CD14-positive monocyte (primary cell): ENCODE data around the gene PALM2AKAP2. TPM values are rescaled to one million over a fixed set of nuclear protein-coding genes. Genes with fewer than 3 reads are reported as not detected.

Experiments
- DNase-seq, 3 donors: peaks; one replicate each; pipeline ENCODE4 v3.0.0-alpha.2; 2011 to 2022
- H2AFZ ChIP-seq: 2 replicates; pipeline ENCODE4 v1.6.0; 2012; ENCODE audit warnings: mild to moderate bottlenecking, low read depth, low read length, inconsistent platforms; ENCODE audit not compliant: insufficient read depth, poor library complexity, severe bottlenecking
- H3K27ac ChIP-seq, 2 donors: 1 replicate in 1 of 2; 2 replicates in 1 of 2; pipeline ENCODE4 v1.5.1; 2012 to 2013; ENCODE audit warnings: low read length in 2 of 2, control low read depth in 1 of 2, inconsistent platforms in 1 of 2, low read depth in 1 of 2, mild to moderate bottlenecking in 1 of 2
- H3K27me3 ChIP-seq, 2 donors: one replicate each; pipeline versions ENCODE4 v1.6.0 to v1.6.1; 2011 to 2013; ENCODE audit warnings: low read length in 2 of 2; ENCODE audit not compliant: control insufficient read depth in 2 of 2, insufficient read depth in 2 of 2
- H3K36me3 ChIP-seq, 2 donors: replicated peaks in 1 of 2; 1 replicate in 1 of 2; 2 replicates in 1 of 2; pipeline versions ENCODE4 v1.5.1 to v1.6.1; 2012 to 2013; ENCODE audit warnings: low read length in 2 of 2, control low read depth in 1 of 2, inconsistent platforms in 1 of 2, mild to moderate bottlenecking in 1 of 2; ENCODE audit not compliant: insufficient read depth in 2 of 2, control insufficient read depth in 1 of 2
- H3K4me1 ChIP-seq, 2 donors: 1 replicate in 1 of 2; 2 replicates in 1 of 2; pipeline versions ENCODE4 v1.5.1 to v1.6.1; 2012 to 2013; ENCODE audit warnings: low read length in 2 of 2, control low read depth in 1 of 2, inconsistent platforms in 1 of 2, mild to moderate bottlenecking in 1 of 2, moderate library complexity in 1 of 2; ENCODE audit not compliant: insufficient read depth in 2 of 2, control insufficient read depth in 1 of 2
- H3K4me2 ChIP-seq: replicated peaks from 2 replicates; pipeline ENCODE3; 2012; ENCODE audit warnings: low read length, moderate library complexity, mild to moderate bottlenecking; ENCODE audit not compliant: poor library complexity, severe bottlenecking; ENCODE audit errors: extremely low read depth
- H3K4me3 ChIP-seq, 3 experiments: fragments of 200-600 bp in 1 of 3; sonication (generic) in 1 of 3; replicated peaks in 1 of 3; 1 replicate in 2 of 3; 2 replicates in 1 of 3; pipeline ENCODE4 v1.5.1; 2011 to 2013; ENCODE audit warnings: low read length in 3 of 3, mild to moderate bottlenecking in 3 of 3, control low read depth in 2 of 3, low read depth in 2 of 3, inconsistent platforms in 1 of 3, moderate library complexity in 1 of 3
- H3K79me2 ChIP-seq: 2 replicates; pipeline ENCODE4 v1.6.0; 2012; ENCODE audit warnings: mild to moderate bottlenecking, control low read depth, inconsistent platforms, low read length, moderate library complexity; ENCODE audit not compliant: insufficient read depth
- H3K9ac ChIP-seq: 2 replicates; pipeline ENCODE4 v1.6.0; 2017; ENCODE audit warnings: low read length, mild to moderate bottlenecking; ENCODE audit not compliant: insufficient read depth, poor library complexity, severe bottlenecking
- H3K9me3 ChIP-seq, 2 donors: replicated peaks in 1 of 2; 1 replicate in 1 of 2; 2 replicates in 1 of 2; pipeline versions ENCODE4 v1.5.1 to v1.6.1; 2012 to 2013; ENCODE audit warnings: low read length in 2 of 2, control low read depth in 1 of 2; ENCODE audit not compliant: control insufficient read depth in 1 of 2, insufficient read depth in 1 of 2
- H4K20me1 ChIP-seq: 2 replicates; pipeline ENCODE4 v1.6.0; 2012; ENCODE audit warnings: mild to moderate bottlenecking, low read length, control low read depth, moderate library complexity; ENCODE audit not compliant: insufficient read depth
- H3K27ac Mint-ChIP-seq, 7 donors: one replicate each; pipeline ENCODE4 v1.8.0; 2020; ENCODE audit warnings: mild to moderate bottlenecking in 7 of 7, mixed read lengths in 7 of 7, moderate library complexity in 6 of 7, inconsistent platforms in 2 of 7
- H3K27me3 Mint-ChIP-seq, 3 donors: one replicate each; pipeline ENCODE4 v1.8.0; 2021 to 2022; ENCODE audit warnings: low read depth in 3 of 3, mild to moderate bottlenecking in 3 of 3, mixed read lengths in 3 of 3, moderate library complexity in 3 of 3, inconsistent platforms in 1 of 3
- H3K36me3 Mint-ChIP-seq, 2 donors: one replicate each; pipeline ENCODE4 v1.8.0; 2020; ENCODE audit warnings: mixed read lengths in 2 of 2, inconsistent platforms in 1 of 2, mild to moderate bottlenecking in 1 of 2
- H3K4me1 Mint-ChIP-seq: one replicate; pipeline ENCODE4 v1.8.0; 2020; ENCODE audit warnings: mild to moderate bottlenecking, mixed read lengths
- H3K4me3 Mint-ChIP-seq, 2 donors: one replicate each; pipeline ENCODE4 v1.8.0; 2020; ENCODE audit warnings: mild to moderate bottlenecking in 2 of 2, mixed read lengths in 2 of 2, moderate library complexity in 1 of 2
- H3K9me3 Mint-ChIP-seq, 7 donors: one replicate each; pipeline ENCODE4 v1.8.0; 2020 to 2022; ENCODE audit warnings: mixed read lengths in 7 of 7, mild to moderate bottlenecking in 6 of 7, moderate library complexity in 6 of 7, inconsistent platforms in 2 of 7
- CTCF ChIP-seq: fragments of 200-600 bp; IDR thresholded peaks from one replicate; pipeline ENCODE4 v1.8.0; 2022; ENCODE audit warnings: antibody characterized with exemption, mild to moderate bottlenecking
- WGBS: methylation state at CpG from one replicate; pipeline ENCODE4 v1.1.5; 2013; ENCODE audit warnings: missing lambda C conversion rate; ENCODE audit not compliant: insufficient coverage; 5-methylcytosine and 5-hydroxymethylcytosine counted together
- intact Hi-C, 2 donors: fragments of 100-400 bp; cut with micrococcal nuclease; formaldehyde crosslinking; loops; one replicate each; pipeline versions ENCODE4 v1.15.0 to v1.15.1; 2023
- polyA plus RNA-seq, 3 donors: library from polyadenylated mRNA; depleted of rRNA in 1 of 3; unstranded in 2 of 3; stranded (reverse) in 1 of 3; fragments of 300-500 nt in 2 of 3; fragments of >200 nt in 1 of 3; fragmentation: Illumina TruSeq in 2 of 3; gene quantifications; 1 replicate in 2 of 3; 2 replicates in 1 of 3; pipeline ENCODE4 v1.2.3, GENCODE V29; 2012 to 2021

Gene PALM2AKAP2
- polyA plus RNA-seq, 3 donors: not detected

GRCh38 chr9:109813829-109814228 lies 33.8 kb downstream of the PALM2AKAP2 start:
- Histone ChIP-seq H3K79me2 (no peaks in the 10 kb centered on the region), H3K27me3 (peaks cover 0 to 11% of the 10 kb centered on the region in 2 donors), H3K9me3 (peaks cover 0 to under 1% of the 10 kb centered on the region in 2 donors), H4K20me1 (no peaks in the 10 kb centered on the region), H2AFZ (no peak overlapping the region), H3K4me1 (no peaks in the 10 kb centered on the region), H3K4me2 (no peak overlapping the region), H3K27ac (no peak overlapping the region), H3K9ac (no peak overlapping the region), H3K4me3 (no peak overlapping the region), H3K36me3 (no peaks in the 10 kb centered on the region)
- Mint-ChIP-seq H3K36me3 (no peaks in the 10 kb centered on the region), H3K9me3 (peaks cover 0 to 6% (median 2%) of the 10 kb centered on the region in 7 donors), H3K27me3 (peaks cover 4 to 10% (median 8%) of the 10 kb centered on the region in 3 donors), H3K4me1 (no peaks in the 10 kb centered on the region), H3K27ac (no peak overlapping the region), H3K4me3 (no peak overlapping the region)
- no peak for DNase-seq
- TF ChIP-seq CTCF: no peak
- 88% methylated on average over 5 of the region's 6 CpGs for WGBS
- intact Hi-C loops: no loop called here

GRCh38 chr9:109815366-109815947 lies 35.5 kb downstream of the PALM2AKAP2 start:
- DNase-seq: no peak
- no peaks in the 10 kb centered on the region for H3K4me1 ChIP-seq
- H3K4me2 ChIP-seq: no peak overlapping the region
- no peak overlapping the region for H3K27ac Mint-ChIP-seq
- TF ChIP-seq CTCF: no peak
- H3K4me3 ChIP-seq: no peak overlapping the region
- no peaks in the 10 kb centered on the region for H3K79me2 ChIP-seq
- H3K36me3 Mint-ChIP-seq: no peaks in the 10 kb centered on the region
- no peak overlapping the region for H3K9ac ChIP-seq
- no peak overlapping the region for H3K4me3 Mint-ChIP-seq
- intact Hi-C loops: no loop called here
- no peaks in the 10 kb centered on the region for H3K4me1 Mint-ChIP-seq
- H3K9me3 Mint-ChIP-seq: peaks cover 0 to 2% (median 0%) of the 10 kb centered on the region in 7 donors
- H3K27me3 ChIP-seq: peaks cover 0 to 11% of the 10 kb centered on the region in 2 donors
- H3K9me3 ChIP-seq: no peaks in the 10 kb centered on the region
- no peaks in the 10 kb centered on the region for H4K20me1 ChIP-seq
- no peaks in the 10 kb centered on the region for H3K36me3 ChIP-seq
- H2AFZ ChIP-seq: no peak overlapping the region
- no peak overlapping the region for H3K27ac ChIP-seq
- peaks cover 4 to 11% (median 11%) of the 10 kb centered on the region in 3 donors for H3K27me3 Mint-ChIP-seq
